GM18519 (cell line): Measurements from ENCODE around the gene DCAF11.

Source experiments
- ATAC-seq: cut with Tn5 transposase; IDR thresholded peaks from one replicate; pipeline ENCODE4 v1.9.1; 2021; ENCODE audit warnings: mild to moderate bottlenecking, moderate library complexity; ENCODE audit not compliant: unreplicated experiment, low FRiP score

DCAF11 gene

DNA sequence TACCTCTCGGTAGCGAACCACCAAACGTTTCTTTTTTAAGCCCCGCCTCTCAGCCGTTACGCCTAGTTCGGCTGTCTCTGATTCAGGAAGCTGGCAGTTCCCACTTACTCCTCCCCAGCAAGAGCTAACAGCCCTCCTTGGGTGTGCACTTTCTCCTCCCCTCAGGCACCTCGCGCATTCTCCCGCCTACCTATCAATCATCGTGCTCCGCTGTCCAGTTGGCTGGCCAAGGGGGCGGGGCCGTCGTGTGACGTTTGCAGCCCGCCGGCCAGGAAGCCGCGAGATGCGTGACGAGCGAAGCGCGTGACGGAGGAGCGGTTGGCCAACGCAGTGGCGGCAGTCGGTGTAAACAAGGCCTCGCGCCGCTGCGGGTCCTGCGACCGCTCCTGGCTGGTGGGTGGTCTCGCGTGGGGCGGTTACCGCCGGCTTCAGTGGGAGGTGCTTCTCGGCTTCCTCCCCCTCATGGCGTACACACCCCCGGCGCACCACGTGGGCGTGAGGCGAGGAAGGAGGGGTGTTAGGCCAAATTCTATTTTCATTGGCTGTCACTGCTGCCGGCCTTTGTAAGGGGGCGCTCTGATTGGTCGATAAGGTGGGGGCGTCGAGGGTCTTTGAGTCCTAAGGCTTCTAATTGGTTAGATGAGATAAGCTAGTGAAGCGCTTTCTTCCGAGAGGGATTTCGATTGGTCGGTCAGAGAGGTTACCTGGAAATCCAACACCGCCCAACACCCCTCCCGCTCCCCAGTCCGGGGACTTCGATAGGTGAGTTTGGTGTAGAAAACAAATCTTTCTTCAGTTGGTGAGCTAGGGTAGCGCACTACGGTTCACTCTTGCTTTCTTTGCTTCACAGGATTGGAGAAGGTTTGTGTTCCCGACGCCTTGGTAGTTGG, at the start of gene DCAF11, which contains the start of gene NRL:
Gene DCAF11 (plus strand): TSS at position 246 of the 890 bp plus-strand sequence. CDS start 818 bp downstream, outside the sequence.
Gene NRL (minus strand): TSS at position 418 of the 890 bp plus-strand sequence. CDS start 32,101 bp downstream, outside the sequence.
- peak; percentile 74 for ATAC-seq

DNA sequence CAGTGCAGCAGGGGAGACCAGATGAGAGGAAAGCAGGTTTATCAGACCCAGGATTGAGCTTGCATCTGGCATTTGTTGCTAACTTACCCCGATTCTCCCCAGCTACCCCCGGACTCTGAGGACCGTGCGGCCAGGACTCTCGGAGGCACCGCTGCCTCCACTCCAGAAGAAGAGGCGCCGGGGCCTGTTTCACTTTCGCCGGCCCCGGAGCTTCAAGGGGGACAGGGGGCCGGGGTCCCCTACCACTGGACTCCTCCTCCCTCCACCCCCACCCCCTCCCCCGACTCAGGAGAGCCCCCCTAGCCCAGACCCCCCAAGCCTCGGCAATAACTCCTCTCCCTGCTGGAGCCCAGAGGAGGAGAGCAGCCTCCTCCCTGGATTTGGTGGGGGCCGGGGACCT, 49.7 kb upstream of the DCAF11 start:
- ATAC-seq: no peak

DNA sequence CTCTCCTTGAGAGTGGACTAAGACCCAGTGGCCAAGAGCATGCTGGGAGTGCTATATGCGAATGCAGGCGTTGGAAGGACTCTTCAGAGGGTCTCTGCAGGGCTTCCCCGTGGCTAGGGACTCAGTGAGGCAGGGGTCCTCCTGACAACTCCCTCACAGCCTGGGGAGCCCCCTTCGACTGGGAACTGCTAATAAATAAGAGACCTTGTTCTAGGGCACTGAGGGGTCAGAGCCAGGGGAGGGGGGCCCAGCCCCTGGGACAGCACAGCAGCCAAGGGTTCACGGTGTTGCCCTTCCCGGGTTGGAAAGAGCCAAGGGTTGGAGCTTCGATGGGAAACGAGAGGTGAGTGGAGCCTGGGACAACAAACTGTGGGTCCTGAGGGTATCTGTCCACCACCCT, 49.2 kb upstream of the DCAF11 start:
- ATAC-seq: no peak

DNA sequence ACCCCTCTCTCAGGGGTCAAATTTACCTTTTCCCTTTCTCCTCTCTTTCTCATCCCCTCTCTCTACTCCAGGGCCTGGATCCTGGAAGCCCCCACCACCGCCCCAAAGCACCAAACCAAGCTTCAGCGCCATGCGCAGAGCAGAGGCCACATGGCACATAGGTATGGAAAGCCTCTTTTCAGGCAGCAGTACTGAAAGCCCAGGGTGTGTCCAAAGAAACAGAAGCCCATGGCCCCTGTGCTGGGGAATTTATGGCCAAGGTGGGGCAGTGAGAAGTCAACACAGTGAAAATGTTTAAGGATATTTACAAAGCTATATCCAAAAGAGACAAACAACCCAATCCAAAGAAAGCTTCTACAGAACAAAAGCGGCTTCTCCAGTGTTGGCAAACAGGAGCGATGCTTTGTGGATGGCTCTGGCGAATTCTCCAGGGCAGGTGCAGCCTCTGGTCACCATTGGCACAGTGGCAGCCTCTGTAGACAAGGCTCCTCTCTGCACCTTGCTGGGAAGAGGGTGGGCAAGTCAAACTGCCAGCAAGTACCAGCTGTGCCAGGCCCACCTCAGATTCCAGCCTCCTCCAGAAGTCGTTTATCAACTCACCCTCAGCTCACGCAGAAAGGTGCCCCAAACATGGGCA, 48.0 kb upstream of the DCAF11 start:
- no peak for ATAC-seq

DNA sequence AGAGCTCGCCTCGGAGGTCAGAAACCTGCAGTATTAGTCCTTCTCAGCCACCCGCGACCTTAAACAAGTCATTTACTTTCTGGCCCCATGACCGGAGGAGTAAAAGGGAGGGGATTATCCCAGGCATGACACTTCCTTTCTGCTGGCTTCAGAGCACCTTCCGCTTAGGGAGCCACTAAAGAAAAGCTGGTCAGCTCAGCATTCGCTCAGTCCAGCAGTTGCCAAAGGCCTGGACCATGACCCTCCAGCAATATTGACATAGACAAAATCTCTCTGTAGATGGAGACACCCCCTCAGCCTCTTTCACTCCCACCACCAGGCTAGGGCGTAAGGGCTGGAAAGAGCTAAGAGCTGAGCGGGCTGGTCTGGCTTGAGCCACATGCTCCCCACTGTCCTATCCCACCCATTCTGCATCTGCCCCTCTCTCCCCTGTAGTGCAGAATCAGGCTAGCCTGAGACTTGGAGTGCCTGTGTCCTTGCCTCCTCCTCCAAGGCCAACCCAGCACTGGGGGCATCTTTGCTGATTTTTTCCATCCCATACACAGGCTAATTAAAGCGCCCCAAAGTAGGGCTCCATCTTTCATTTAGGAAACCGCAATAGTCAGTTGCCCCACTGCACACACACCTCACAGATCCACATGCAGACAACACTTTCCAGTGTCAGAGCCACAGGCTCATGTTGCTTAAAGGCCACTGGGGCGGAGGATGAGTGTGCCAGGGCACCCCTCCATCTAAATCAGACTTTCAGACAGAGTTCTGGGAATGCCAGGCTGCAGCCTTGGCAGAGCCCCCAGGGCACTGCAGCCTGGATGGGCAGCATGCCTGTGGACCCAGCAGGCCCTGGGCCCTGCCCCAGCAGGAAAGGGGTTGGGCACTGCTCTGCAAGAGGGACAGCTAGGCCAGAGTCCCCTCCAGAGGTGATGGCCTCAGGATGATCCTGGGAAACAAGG, 47.2 kb upstream of the DCAF11 start:
- ATAC-seq: no peak

DNA sequence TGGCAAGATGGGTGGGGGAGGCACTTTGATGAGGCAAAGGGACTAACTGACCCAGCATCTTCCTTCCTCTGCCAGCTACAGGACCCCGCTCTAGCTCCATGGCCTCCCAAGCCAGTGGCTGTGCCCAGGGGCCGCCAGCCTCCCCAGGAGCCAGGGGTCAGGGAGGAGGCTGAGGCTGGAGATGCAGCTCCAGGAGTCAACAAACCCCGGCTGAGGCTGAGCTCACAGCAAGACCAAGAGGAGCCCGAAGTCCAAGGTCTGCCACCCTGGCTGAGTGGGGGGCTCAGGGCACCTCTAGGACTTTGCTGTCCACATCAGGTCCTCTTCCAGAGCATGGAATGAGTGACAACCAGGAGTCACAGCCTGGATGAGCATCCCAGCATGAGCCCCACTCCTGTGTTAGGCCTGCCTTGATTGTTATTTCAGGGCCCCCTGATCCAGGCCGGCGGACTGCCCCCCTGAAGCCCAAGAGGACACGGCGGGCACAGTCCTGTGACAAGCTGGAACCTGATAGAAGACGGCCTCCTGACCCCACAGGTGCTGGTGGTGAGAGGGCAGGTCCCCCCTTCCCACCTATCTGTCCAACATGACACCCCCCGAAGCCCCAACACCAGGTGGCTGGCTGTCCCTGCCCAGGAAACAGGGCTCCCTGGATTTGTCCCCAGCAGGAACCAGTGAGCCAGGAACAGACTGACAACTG, 45.7 kb upstream of the DCAF11 start:
- ATAC-seq: no peak

DNA sequence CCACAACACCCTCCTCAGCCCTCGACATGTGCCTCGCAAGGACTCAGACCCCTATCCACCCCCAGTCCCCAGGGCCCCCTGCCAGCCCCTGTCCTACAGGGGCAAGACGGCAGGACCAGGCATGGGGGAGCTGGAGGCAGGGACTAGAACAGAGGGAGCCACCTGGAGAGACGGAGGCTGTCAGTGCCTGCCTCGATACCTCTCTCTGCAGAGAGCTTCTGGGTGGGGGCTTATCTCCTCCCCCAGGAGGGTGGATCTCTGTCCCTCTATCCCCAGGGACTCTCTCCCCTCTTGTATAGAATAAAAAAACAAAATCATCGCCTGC, 45.2 kb upstream of the DCAF11 start:
- no peak for ATAC-seq

DNA sequence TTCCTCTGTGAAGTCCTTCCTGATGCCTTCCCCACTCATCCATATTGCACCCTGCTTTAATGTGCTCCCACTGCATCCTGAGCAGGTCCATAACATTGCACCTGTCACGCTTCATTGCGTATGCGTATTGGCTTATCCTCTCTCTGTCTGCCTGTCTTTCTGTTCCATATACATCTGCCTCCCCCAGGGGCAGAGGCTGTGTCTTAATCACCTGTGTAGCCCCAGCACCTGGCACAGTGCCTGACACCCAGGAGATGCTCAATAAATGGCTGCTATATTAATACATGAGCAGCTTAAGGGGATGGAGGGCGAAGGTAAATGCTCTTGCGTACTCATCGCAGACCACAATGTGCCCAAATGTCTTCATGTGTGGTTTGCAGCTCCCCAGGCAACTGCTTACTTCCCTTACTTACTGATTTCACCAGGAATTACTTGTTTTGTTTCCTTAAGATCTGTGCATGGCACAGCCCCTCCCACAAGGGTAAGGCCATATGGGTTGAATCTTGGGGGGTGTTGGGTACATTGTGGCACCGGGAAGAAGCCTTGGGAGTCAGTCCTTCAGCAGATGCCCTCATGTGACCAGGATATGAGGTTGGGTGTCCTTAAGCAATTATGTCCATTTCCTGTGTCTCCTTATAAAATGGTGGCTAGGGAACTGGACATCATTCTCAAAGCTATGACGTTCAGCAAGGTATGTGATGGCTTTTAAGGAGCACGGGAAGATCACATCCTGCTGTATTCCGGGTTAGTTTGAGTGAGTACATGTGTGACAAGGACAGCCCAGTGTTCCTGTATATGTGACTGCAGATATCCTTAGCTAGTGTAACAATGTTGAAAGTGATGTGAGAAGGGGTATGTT, 44.1 kb upstream of the DCAF11 start:
- ATAC-seq: no peak

DNA sequence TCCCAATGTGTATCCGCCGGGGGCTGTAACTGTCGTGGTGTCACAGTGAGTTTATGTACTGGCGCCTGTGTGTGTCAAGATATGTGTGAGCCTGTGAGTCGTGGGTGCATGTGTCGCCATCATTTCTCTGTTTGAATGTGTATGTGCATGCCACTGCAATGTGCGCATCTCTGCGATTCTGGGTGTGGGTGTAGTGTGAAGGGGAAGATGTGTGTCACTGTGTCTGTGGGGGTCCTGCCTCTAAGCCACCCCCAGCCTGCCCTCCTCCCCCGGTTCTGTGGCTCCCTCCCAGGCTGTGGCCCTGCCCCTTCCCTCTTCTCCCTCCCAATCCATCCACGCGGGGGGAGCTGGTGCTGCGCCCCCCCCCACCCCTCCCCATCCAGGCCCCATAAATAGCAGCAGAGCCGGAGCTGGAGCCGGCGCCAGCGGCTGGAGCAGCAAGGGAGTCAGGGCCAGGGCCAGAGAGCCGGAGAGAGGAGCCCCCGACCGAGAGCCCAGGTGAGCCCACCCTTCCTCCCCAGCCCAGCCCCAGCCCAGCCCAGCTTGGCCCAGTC, 43.4 kb upstream of the DCAF11 start, which contains the start of gene CPNE6:
Gene CPNE6 (plus strand): TSS at position 419 of the 554 bp plus-strand sequence. CDS start 1,375 bp downstream, outside the sequence.
- no peak for ATAC-seq

DNA sequence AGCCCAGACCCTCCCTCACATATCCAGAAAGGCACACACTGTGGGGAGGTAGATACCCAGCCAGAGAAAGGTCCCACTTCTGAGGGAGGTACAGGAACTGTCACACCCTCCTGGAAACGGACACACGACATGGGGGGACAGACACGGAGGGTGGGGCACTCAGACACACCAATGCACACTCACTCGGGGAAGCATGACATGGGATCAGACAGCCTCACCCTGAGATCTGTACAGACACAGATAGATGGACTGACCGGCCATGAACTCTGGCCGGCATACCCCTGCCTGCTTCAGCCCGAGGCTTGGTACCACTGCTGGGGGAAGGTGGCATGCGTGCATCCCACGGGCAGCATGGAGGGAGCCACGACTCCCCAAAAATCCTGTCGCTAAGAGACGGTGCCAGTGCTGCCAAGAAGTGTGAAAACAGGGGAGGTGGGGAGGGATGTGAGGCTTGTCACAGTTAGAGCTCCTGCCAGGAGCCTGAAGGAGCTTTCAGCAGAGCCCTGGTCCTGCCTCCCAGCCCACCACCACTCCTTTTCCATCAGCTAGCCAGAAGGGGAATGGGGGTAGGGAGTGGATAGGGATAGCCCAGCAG, 42.6 kb upstream of the DCAF11 start:
- no peak for ATAC-seq

DNA sequence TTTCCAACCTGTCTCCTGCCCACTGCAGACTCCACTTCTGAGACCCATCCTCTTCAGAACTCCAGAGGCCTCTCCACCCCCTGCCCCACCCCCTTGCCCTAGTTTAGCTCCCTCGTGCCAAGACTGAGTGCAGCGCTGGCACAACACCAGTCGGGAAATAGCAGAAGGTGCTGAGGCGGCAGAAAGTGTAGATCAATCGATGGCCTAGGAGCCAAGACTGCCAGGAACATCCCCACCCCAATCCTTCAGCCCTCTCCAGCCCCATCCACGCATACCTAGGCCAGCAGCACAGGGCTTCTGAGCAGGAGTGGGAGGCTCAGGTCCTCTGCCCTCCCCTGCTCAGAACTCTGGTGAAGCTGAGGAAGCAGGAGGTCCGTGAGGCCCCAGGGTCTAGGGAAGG, 42.1 kb upstream of the DCAF11 start:
- no peak for ATAC-seq

DNA sequence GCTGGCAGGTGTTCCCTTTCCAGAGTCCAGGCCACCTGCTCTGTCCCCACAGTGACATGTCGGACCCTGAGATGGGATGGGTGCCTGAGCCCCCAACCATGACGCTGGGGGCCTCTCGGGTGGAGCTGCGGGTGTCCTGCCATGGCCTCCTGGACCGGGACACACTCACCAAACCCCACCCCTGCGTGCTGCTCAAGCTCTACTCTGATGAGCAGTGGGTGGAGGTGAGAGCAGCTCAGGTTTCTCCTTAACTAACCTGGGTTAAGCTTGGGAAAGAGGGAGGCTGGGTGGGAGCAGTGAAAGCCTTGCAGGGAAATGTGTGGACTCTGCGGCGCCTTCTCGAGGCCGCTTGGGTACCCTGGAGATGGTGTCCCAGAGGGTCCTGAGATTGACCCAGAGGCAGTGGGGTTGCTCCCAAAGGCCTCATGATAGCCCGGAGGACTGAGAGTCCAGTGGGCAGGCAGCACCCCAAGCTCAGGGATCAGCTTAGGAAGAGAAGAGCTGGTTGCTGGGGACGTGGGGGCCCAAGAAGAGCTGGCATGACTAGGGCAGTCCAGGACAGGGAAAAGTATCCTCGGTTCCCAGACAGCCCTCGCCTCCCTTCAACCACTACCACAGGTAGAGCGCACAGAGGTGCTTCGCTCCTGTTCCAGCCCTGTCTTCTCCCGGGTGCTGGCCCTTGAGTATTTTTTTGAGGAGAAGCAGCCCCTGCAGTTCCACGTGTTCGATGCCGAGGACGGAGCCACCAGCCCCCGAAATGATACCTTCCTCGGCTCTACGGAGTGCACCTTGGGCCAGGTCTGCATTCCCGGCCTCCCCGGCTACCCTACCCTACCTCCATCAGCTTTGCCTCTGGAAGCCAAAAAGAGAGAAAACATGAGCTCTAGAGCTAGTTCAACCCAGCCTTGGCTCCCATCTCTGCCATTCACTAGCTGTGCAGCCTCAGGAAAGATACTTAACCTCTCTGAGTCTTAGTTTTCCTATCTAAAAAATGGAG, 41.4 kb upstream of the DCAF11 start:
- no peak for ATAC-seq

DNA sequence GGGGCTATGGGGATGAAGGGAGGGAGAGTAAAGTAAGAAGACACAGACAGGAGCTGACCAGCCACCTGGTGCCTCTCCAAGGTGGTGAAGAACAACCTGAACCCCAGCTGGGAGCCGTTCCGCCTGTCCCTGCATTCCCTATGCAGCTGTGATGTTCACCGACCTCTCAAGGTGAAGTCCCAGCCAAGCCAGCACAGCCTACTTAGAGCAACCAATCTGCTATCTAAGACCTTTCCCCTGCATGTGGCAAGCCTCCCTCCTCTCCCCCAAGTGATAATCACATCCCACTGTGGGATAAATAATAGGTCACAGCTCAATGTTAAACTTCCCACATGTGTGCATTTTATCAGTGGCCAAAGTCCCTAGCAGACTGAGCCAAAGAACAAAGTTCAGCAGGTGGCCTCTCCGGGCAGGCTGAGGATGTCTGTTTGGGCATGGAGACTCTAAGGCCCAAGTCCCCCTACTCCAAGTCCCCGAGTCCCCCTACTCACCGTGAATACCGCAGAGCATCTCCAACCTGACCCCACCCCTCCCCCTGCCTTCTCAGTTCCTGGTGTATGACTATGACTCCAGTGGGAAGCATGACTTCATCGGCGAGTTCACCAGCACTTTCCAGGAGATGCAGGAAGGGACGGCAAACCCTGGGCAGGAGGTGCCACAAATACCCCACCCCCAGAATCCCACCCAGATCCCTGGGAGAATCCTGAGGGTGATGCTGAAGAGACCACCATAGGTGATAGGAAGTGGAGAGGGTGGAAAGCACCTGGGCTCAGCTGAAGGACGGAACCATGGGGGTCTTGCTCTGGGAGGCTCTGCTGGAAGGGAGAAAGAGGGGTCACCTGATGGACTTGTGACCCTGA, 39.7 kb upstream of the DCAF11 start:
- ATAC-seq: no peak

DNA sequence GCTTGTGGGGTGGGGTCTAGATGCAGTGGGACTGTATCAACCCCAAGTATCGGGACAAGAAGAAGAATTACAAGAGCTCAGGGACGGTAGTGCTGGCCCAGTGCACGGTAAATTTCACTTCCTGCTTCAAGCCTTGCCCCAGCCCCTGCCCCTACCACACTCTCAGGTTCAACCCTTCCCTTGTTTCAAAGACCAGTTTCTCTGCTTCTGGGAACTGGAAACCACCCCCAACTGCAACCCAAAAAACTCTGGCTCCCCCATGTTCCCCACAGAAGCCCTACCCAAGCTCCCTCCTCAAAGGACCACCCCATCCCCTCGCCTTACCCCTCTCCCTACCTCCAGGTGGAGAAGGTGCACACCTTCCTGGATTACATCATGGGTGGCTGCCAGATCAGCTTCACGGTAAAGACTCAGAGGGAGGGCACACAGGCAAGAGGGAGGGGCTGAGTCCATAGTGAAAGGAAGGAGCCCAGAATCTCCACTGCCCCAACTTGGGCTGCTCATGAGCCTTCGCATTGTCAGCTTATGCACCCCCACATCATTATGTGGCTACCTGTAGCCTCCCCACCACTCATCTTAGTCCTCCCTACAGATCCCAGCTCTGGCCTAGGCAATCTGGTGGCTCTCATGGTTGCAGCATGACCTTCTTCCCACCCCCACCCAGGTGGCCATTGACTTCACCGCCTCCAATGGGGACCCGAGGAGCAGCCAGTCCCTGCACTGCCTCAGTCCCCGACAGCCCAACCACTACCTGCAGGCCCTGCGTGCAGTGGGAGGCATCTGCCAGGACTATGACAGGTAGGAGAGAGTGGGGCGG, 38.9 kb upstream of the DCAF11 start:
- no peak for ATAC-seq

DNA sequence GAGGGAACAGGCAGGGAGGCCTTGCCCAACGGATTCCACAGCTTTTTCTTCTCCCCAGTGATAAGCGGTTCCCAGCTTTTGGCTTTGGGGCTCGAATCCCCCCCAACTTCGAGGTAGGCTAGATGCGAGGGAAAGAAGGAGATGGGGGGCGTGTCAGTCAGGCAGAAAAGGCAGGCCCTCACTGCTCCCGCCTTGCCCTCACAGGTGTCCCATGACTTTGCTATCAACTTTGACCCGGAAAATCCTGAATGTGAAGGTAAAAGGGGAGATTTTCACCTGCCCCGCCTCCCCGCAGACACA, 38.3 kb upstream of the DCAF11 start:
- ATAC-seq: no peak

DNA sequence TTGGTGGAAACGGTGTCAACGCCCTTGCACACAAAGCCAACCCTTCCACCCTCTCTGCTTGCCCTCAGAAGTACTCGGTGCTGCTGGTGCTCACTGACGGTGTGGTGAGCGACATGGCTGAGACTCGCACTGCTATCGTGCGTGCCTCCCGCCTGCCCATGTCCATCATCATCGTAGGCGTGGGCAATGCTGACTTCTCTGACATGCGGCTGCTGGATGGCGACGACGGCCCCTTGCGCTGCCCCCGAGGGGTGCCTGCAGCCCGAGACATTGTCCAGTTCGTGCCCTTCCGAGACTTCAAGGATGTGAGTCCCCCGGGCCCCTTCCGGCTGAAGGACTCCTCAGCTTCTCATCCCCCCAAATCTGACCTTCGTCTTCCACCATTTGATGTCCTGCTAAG, 37.5 kb upstream of the DCAF11 start:
- ATAC-seq: no peak
